IMR-90 (cell line): ENCODE measurements around the gene PRR9.

ENCODE experiments used
- CHD1 ChIP-seq: IDR thresholded peaks from 2 replicates; pipeline ENCODE4 v1.6.1; 2012; ENCODE audit warnings: low read depth, low read length, improper control_type of control experiment
- MAFK ChIP-seq: IDR thresholded peaks from 2 replicates; pipeline ENCODE4 v1.6.1; 2012; ENCODE audit warnings: low read depth, low read length, improper control_type of control experiment
- MAZ ChIP-seq: IDR thresholded peaks from 2 replicates; pipeline ENCODE4 v1.6.1; 2012; ENCODE audit warnings: low read depth, mild to moderate bottlenecking, low read length, improper control_type of control experiment, moderate library complexity, borderline replicate concordance
- MXI1 ChIP-seq: IDR thresholded peaks from 2 replicates; pipeline ENCODE4 v1.6.1; 2012; ENCODE audit warnings: low read depth, mild to moderate bottlenecking, low read length, moderate library complexity, borderline replicate concordance
- RAD21 ChIP-seq: IDR thresholded peaks from 2 replicates; pipeline ENCODE4 v1.6.1; 2012; ENCODE audit warnings: low read length, improper control_type of control experiment
- RFX5 ChIP-seq: IDR thresholded peaks from 2 replicates; pipeline ENCODE4 v1.8.0; 2012; ENCODE audit warnings: low read depth, mild to moderate bottlenecking, low read length, moderate library complexity
- SMC3 ChIP-seq: fragments of 150-350 bp; IDR thresholded peaks from 2 replicates; pipeline ENCODE4 v1.6.1; 2016; ENCODE audit warnings: low read depth, mild to moderate bottlenecking, antibody characterized with exemption, low read length, moderate library complexity
- TF ChIP-seq, protein P1 (sequence below): conservative IDR thresholded peaks from 2 replicates; pipeline ENCODE4 v1.5.1; 2012; ENCODE audit warnings: mild to moderate bottlenecking, low read depth, low read length, improper control_type of control experiment
- TF ChIP-seq, protein P2 (sequence below): fragments of 150-350 bp; IDR thresholded peaks from 2 replicates; pipeline ENCODE4 v1.6.1; 2017; ENCODE audit warnings: mild to moderate bottlenecking, antibody characterized with exemption, low read length, low read depth

- TF ChIP-seq, protein P1, sequence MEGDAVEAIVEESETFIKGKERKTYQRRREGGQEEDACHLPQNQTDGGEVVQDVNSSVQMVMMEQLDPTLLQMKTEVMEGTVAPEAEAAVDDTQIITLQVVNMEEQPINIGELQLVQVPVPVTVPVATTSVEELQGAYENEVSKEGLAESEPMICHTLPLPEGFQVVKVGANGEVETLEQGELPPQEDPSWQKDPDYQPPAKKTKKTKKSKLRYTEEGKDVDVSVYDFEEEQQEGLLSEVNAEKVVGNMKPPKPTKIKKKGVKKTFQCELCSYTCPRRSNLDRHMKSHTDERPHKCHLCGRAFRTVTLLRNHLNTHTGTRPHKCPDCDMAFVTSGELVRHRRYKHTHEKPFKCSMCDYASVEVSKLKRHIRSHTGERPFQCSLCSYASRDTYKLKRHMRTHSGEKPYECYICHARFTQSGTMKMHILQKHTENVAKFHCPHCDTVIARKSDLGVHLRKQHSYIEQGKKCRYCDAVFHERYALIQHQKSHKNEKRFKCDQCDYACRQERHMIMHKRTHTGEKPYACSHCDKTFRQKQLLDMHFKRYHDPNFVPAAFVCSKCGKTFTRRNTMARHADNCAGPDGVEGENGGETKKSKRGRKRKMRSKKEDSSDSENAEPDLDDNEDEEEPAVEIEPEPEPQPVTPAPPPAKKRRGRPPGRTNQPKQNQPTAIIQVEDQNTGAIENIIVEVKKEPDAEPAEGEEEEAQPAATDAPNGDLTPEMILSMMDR, result no peak
- TF ChIP-seq RFX5, result no peak
- TF ChIP-seq MAFK, result no peak
- TF ChIP-seq CHD1, result no peak
- TF ChIP-seq MXI1, result no peak
- no peak for TF ChIP-seq SMC3
- TF ChIP-seq, protein P2, sequence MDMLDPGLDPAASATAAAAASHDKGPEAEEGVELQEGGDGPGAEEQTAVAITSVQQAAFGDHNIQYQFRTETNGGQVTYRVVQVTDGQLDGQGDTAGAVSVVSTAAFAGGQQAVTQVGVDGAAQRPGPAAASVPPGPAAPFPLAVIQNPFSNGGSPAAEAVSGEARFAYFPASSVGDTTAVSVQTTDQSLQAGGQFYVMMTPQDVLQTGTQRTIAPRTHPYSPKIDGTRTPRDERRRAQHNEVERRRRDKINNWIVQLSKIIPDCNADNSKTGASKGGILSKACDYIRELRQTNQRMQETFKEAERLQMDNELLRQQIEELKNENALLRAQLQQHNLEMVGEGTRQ, result no peak
- TF ChIP-seq MAZ, result no peak
- no peak for TF ChIP-seq RAD21
Measured at GRCh38 chr1:153210206-153210605, 7.2 kb upstream of the PRR9 start.
